Endothelial cell of umbilical vein (primary cell): Measurements from ENCODE around the gene DCTN4. TPM values are rescaled to one million over a fixed set of nuclear protein-coding genes. Genes with fewer than 3 reads are reported as not detected.

ENCODE experiments used
- BruUV-seq: library from RNA; stranded (reverse); fragments of 400-500 nt; replicated peaks from 2 replicates; lab custom pipeline; 2021; lab: Mats Ljungman, UMichigan
- CTCF ChIA-PET: fragments of 300-600, 350-600 bp; sonication (Branson Sonifier 250); formaldehyde crosslinking; loops from one replicate; lab custom pipeline; 2021; ENCODE audit warnings: antibody characterized with exemption, inconsistent platforms; lab: Charles Lee
- POLR2A ChIA-PET: fragments of 300-600, 350-600 bp; sonication (Branson Sonifier 250); formaldehyde crosslinking; loops from one replicate; lab custom pipeline; 2021; ENCODE audit warnings: antibody characterized with exemption, inconsistent platforms; lab: Charles Lee
- DNase-seq: peaks from one replicate; pipeline ENCODE4 v3.0.0-alpha.2; 2011; ENCODE audit warnings: low read depth, low spot score
- FAIRE-seq: peaks from 2 replicates; lab custom pipeline; 2011; peaks lifted over from hg19 to GRCh38; lab: Jason Lieb, UNC
- H2AFZ ChIP-seq: 2 replicates; pipeline ENCODE4 v1.6.0; 2012; ENCODE audit warnings: low read depth, low read length, control low read depth, inconsistent platforms
- H3K27ac ChIP-seq: 2 replicates; pipeline ENCODE4 v1.5.1; 2011; ENCODE audit warnings: low read depth, mild to moderate bottlenecking, control low read depth, low read length, moderate library complexity; ENCODE audit not compliant: insufficient read depth
- H3K27me3 ChIP-seq, 2 experiments: 2 replicates each; pipeline versions ENCODE4 v1.6.0 to v1.6.1; 2011; ENCODE audit warnings: low read length in 2 of 2, mixed read lengths in 1 of 2; ENCODE audit not compliant: control insufficient read depth in 2 of 2, insufficient read depth in 2 of 2
- H3K36me3 ChIP-seq, 2 experiments: 2 replicates in 1 of 2; 3 replicates in 1 of 2; pipeline ENCODE4 v1.5.1; 2011; ENCODE audit warnings: low read length in 2 of 2, mild to moderate bottlenecking in 1 of 2, moderate library complexity in 1 of 2; ENCODE audit not compliant: control insufficient read depth in 2 of 2, insufficient read depth in 2 of 2; ENCODE audit errors: extremely low read depth in 1 of 2
- H3K4me1 ChIP-seq: 3 replicates; pipeline ENCODE4 v1.5.1; 2011; ENCODE audit warnings: mild to moderate bottlenecking, low read length; ENCODE audit not compliant: control insufficient read depth, insufficient read depth; ENCODE audit errors: extremely low read depth
- H3K4me2 ChIP-seq: 2 replicates; pipeline ENCODE4 v1.6.1; 2011; ENCODE audit warnings: low read length, control low read depth, mixed read lengths; ENCODE audit not compliant: insufficient read depth
- H3K4me3 ChIP-seq, 3 experiments: fragments of 200-600 bp in 1 of 3; sonication (generic), shearing (Covaris generic) in 1 of 3; replicated peaks in 1 of 3; 2 replicates each; pipeline ENCODE4 v1.5.1; 2011 to 2016; ENCODE audit warnings: control low read depth in 3 of 3, low read length in 3 of 3, mild to moderate bottlenecking in 2 of 3, inconsistent platforms in 1 of 3, low read depth in 1 of 3, moderate library complexity in 1 of 3; ENCODE audit not compliant: insufficient read depth in 1 of 3
- H3K79me2 ChIP-seq: 2 replicates; pipeline ENCODE4 v1.6.0; 2012; ENCODE audit warnings: low read length, inconsistent platforms; ENCODE audit not compliant: control insufficient read depth, insufficient read depth
- H3K9ac ChIP-seq: replicated peaks from 2 replicates; pipeline ENCODE3; 2011; ENCODE audit warnings: low read length, control low read depth; ENCODE audit not compliant: insufficient read depth; ENCODE audit errors: extremely low read depth
- H3K9me1 ChIP-seq: replicated peaks from 3 replicates; pipeline ENCODE4 v1.6.0; 2011; ENCODE audit warnings: mild to moderate bottlenecking, low read length; ENCODE audit not compliant: control insufficient read depth, insufficient read depth; ENCODE audit errors: extremely low read depth
- H3K9me3 ChIP-seq: replicated peaks from 2 replicates; pipeline ENCODE4 v1.5.1; 2012; ENCODE audit warnings: low read length, inconsistent platforms; ENCODE audit not compliant: control insufficient read depth, insufficient read depth
- H4K20me1 ChIP-seq: replicated peaks from 2 replicates; pipeline ENCODE3; 2011; ENCODE audit warnings: mild to moderate bottlenecking, low read length; ENCODE audit not compliant: control insufficient read depth, insufficient read depth; ENCODE audit errors: extremely low read depth
- EZH2 ChIP-seq: IDR thresholded peaks from 2 replicates; pipeline ENCODE4 v1.6.1; 2012; ENCODE audit warnings: borderline replicate concordance, low read depth, mild to moderate bottlenecking, moderate library complexity, low read length, inconsistent platforms; ENCODE audit not compliant: severe bottlenecking
- FOS ChIP-seq: IDR thresholded peaks from 2 replicates; pipeline ENCODE4 v1.6.1; 2011; ENCODE audit warnings: mild to moderate bottlenecking, low read length, moderate library complexity, borderline replicate concordance; ENCODE audit not compliant: insufficient read depth
- GATA2 ChIP-seq: IDR thresholded peaks from 2 replicates; pipeline ENCODE4 v1.7.0; 2011; ENCODE audit warnings: low read depth, mild to moderate bottlenecking, moderate library complexity, mixed read lengths, low read length; ENCODE audit not compliant: insufficient read length, insufficient read depth
- JUN ChIP-seq: IDR thresholded peaks from 2 replicates; pipeline ENCODE4 v1.6.1; 2011; ENCODE audit warnings: borderline replicate concordance, low read depth; ENCODE audit not compliant: insufficient read length, insufficient read depth
- POLR2A ChIP-seq: IDR thresholded peaks from 2 replicates; pipeline ENCODE4 v1.6.1; 2012; ENCODE audit warnings: low read depth, mild to moderate bottlenecking, control low read depth, low read length
- POLR2AphosphoS5 ChIP-seq: IDR thresholded peaks from 2 replicates; pipeline ENCODE4 v1.6.1; 2012; ENCODE audit warnings: low read depth, mild to moderate bottlenecking, control low read depth, low read length, moderate library complexity; ENCODE audit not compliant: insufficient read depth
- dilution Hi-C: fragments of 300-500 bp; cut with MboI; formaldehyde crosslinking; loops from one replicate; pipeline ENCODE4 v1.15.0; 2019; ENCODE audit warnings: low sequenced_read_pairs; ENCODE audit not compliant: extremely low pct_ligation_motif_present
- intact Hi-C: fragments of 100-400 bp; cut with micrococcal nuclease; formaldehyde crosslinking; loops from one replicate; pipeline ENCODE4 v1.10.0; 2022
- polyA plus RNA-seq, 4 experiments: library from polyadenylated mRNA; depleted of rRNA in 3 of 4; stranded (reverse) in 3 of 4; unstranded in 1 of 4; fragments of >200 nt; gene quantifications; 2 replicates each; pipeline versions ENCODE4 v1.2.1 to v1.2.3, GENCODE V29; 2011 to 2012; ENCODE audit warnings: missing spikeins in 1 of 4
- total RNA-seq: library from RNA; stranded (reverse); gene quantifications from 2 replicates; pipeline ENCODE4 v1.2.3, GENCODE V29; 2021
- TF ChIP-seq, protein P1 (sequence below): IDR thresholded peaks from 2 replicates; pipeline ENCODE4 v1.6.1; 2011; ENCODE audit not compliant: insufficient read depth, insufficient read length
- TF ChIP-seq, protein P2 (sequence below), 2 donors: IDR thresholded peaks; 1 replicate in 1 of 2; 2 replicates in 1 of 2; pipeline ENCODE4 v1.5.1; 2011; ENCODE audit warnings: low read length in 2 of 2, mild to moderate bottlenecking in 2 of 2, moderate library complexity in 2 of 2, control low read depth in 1 of 2, inconsistent platforms in 1 of 2, low read depth in 1 of 2; ENCODE audit not compliant: insufficient read depth in 1 of 2; ENCODE audit errors: extremely low read depth in 1 of 2

Gene DCTN4
- total and polyA plus RNA-seq, 2 donors (not counting 3 experiments of a cell fraction or from before 2014, with no cell fraction given): 22.4 to 47.3 TPM

DNA sequence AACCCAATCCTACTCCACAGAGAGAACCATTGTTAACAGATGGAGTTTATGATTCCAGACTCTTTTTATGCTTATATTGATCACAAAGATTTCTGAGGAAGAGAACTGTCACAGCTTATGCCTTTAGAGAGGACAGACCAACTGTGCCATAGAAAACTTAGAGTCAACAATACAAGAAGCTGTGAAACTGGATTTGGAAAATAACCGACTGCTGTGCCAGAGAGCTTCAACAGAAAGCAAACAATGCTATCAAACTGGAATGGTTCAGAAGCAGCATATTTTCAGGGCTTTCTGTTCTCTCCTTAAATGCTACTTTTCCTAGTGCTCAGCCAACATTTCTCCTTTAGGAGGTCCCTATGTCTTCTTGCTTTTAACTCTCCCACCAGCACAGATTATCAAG is 5.0 kb downstream of the DCTN4 start:
- H2AFZ ChIP-seq: no peak overlapping the region
- H3K9me1 ChIP-seq: no peaks in the 10 kb centered on the region
- peaks cover 54% of the 10 kb centered on the region for H3K79me2 ChIP-seq
- ChIA-PET POLR2A (no interaction called here), CTCF (interaction anchor here (0.6 kb wide), 1 partner anchor 187 kb away, joined by 3 read pairs; no protein-coding TSS in a partner anchor)
- H3K36me3 ChIP-seq: peaks cover 12 to 17% of the 10 kb centered on the region in 2 experiments
- dilution Hi-C loops (no loop called here), intact Hi-C loops (no loop called here)
- BruUV-seq: no TSS peak
- no peak for FAIRE-seq
- no peak for DNase-seq
- no peak overlapping the region for H3K4me3 ChIP-seq
- H3K27ac ChIP-seq: no peak overlapping the region
- no peak overlapping the region for H3K4me2 ChIP-seq
- H3K9ac ChIP-seq: no peak overlapping the region
- H3K27me3 ChIP-seq: no peaks in the 10 kb centered on the region
- H3K4me1 ChIP-seq: peaks cover 15% of the 10 kb centered on the region
- TF ChIP-seq EZH2 (no peak), JUN (no peak), POLR2A (no peak)
- TF ChIP-seq, protein P1, sequence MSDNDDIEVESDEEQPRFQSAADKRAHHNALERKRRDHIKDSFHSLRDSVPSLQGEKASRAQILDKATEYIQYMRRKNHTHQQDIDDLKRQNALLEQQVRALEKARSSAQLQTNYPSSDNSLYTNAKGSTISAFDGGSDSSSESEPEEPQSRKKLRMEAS: no peak
- TF ChIP-seq, protein P2, sequence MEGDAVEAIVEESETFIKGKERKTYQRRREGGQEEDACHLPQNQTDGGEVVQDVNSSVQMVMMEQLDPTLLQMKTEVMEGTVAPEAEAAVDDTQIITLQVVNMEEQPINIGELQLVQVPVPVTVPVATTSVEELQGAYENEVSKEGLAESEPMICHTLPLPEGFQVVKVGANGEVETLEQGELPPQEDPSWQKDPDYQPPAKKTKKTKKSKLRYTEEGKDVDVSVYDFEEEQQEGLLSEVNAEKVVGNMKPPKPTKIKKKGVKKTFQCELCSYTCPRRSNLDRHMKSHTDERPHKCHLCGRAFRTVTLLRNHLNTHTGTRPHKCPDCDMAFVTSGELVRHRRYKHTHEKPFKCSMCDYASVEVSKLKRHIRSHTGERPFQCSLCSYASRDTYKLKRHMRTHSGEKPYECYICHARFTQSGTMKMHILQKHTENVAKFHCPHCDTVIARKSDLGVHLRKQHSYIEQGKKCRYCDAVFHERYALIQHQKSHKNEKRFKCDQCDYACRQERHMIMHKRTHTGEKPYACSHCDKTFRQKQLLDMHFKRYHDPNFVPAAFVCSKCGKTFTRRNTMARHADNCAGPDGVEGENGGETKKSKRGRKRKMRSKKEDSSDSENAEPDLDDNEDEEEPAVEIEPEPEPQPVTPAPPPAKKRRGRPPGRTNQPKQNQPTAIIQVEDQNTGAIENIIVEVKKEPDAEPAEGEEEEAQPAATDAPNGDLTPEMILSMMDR (IDR thresholded peaks at IDR 0.05; ENCODE audit: extremely low read depth in 1 of 2, insufficient read depth in 1 of 2, low read depth in 1 of 2, low read length in 2 of 2): no peak
- no peaks in the 10 kb centered on the region for H3K9me3 ChIP-seq
- no peaks in the 10 kb centered on the region for H4K20me1 ChIP-seq

DNA sequence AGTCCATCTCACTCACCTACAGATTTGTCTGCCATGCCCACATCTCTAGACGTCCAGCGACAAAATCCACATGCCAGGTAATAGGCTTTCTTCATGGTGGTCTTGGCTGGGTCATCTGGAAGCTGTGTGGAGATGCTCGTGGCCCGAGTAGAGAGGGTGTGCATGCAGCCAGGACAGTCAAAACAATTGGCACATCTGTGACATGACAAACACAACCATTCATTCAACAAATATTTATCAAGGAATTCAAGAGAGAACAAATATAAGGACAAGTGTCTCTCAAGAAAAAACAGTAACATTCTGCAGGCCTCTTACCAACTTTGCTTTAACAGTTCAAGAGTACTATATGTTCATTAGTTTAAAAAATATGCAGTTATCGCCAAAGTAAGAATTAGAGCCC is 5.4 kb downstream of the DCTN4 start:
- DNase-seq: no peak
- Histone ChIP-seq H3K9ac (no peak overlapping the region), H3K36me3 (peaks cover 12 to 17% of the 10 kb centered on the region in 2 experiments), H3K27ac (no peak overlapping the region), H3K9me1 (no peaks in the 10 kb centered on the region), H3K4me3 (no peak overlapping the region), H3K79me2 (peaks cover 54% of the 10 kb centered on the region), H3K4me2 (no peak overlapping the region), H2AFZ (no peak overlapping the region), H3K9me3 (no peaks in the 10 kb centered on the region), H3K27me3 (no peaks in the 10 kb centered on the region), H3K4me1 (peaks cover 15% of the 10 kb centered on the region), H4K20me1 (no peaks in the 10 kb centered on the region)
- intact Hi-C loops (no loop called here), dilution Hi-C loops (no loop called here)
- FAIRE-seq: no peak
- ChIA-PET POLR2A (no interaction called here), CTCF (no interaction called here)
- TF ChIP-seq FOS: no peak
- no peak for TF ChIP-seq POLR2AphosphoS5
- no peak for TF ChIP-seq JUN
- no peak for TF ChIP-seq GATA2
- no peak for TF ChIP-seq POLR2A
- BruUV-seq: no TSS peak
